ENCODE data around the gene UBE2E2.

The UBE2E2 gene

DNA sequence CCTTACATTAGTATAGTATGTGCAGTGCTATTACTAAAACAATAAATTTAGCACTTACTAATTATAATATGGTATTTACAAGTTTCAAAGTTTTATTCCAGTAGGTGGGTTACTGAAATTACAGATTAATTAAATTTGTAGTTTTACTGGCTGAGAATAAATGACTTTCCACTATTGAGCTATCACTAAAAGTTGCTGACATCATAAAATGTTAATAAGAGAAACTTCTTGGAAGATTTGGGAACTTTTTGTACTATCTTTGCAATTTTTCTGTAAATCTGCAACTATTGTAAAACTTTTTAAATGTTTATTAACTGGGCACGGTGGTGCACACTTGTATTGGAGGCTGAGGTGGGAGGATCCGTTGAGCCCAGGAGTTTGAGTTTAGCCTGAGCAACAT, 247.7 kb downstream of the UBE2E2 start:
- FAIRE-seq, result no peak

DNA sequence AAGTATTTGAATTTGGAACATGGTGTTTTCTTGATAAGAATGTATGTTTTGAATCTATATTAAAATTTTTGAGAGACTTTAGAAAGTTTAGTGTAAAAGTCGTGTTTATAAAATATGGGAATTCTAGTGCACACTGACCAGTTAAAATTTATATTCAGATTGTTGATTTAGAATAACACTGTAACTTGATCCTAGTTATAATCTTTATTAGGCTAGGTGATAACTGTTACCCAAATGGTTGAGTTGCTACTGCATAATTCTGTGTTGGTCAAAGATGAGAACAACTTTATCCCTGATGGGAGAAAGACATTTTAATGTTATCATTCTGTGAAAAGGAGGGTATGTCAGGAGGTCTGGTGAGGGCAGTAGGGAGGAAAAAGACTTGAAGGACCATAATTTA, 249.3 kb downstream of the UBE2E2 start:
- no peak for FAIRE-seq

DNA sequence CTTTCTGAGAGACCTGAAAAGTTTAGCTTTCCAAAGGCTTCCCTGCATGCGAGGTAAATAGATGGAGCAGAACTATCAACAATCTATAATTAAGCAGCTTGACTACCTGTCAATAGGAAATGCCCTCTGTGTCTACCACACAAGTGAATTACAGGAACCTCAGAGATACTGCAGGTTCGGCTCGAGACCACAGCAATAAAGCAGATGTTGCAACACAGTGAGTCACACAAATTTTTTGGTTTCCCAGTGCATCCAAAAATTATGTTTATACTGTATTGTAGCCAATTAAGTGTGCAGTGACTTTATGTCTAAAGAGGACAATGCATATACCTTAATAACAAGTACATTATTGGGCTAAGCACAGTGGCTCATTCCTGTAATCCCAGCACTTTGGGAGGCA, 252.0 kb downstream of the UBE2E2 start:
- no peak for FAIRE-seq

DNA sequence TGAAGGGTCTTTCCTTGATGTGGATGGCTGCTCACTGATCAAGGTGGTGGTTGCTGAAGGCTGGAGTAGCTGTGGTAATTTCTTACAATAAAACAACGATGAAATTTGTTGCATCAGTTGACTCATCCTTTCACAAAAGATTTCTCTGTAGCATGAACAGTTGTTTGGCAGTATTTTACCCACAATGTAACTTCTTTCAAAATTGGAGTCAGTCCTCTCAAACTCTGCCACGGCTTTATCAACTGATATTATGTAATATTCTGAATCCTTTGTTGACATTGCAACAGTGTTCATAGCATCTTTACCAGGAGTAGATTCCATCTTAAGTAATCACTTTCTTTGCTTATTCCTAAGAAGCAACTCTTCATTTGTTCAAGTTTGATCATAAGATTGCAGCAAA, 252.6 kb downstream of the UBE2E2 start:
- FAIRE-seq, result no peak

DNA sequence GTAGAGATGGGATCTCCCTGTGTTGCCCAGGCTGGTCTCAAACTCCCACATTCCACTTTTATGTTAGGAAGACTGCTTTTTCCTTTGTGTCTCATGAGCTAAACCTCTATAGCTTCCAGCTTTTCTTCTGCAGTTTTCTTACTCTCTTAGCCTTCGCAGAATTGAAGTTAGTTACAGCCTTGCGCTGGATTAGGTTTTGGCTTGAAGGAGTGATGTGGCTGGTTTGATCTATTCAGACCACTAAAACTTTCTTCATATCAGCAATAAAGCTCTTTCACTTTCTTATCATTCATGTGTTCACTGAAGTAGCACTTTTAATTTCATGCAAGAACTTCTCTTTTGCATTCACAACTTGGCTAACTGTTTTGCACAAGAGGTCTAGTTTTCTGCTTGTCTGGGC, 254.6 kb downstream of the UBE2E2 start:
- FAIRE-seq, result no peak

DNA sequence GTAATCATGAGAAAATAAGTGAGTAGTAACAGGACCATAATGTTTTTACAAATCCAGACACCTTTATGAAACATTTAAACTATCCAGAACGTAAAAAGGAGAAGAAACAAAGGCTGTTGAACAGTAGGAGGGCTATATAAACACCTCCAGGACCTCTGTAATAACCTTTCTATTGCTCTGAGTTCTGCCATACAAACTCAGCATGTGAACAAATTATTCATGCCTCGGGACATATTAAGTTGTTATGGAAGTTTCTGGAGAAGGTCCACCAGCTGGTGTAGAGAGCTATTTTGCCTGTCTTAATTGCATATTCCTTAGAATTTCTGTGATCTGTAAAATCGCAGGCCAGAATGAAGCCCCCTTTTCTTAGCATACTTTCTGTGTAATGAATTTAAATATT, 256.3 kb downstream of the UBE2E2 start:
- no peak for FAIRE-seq

DNA sequence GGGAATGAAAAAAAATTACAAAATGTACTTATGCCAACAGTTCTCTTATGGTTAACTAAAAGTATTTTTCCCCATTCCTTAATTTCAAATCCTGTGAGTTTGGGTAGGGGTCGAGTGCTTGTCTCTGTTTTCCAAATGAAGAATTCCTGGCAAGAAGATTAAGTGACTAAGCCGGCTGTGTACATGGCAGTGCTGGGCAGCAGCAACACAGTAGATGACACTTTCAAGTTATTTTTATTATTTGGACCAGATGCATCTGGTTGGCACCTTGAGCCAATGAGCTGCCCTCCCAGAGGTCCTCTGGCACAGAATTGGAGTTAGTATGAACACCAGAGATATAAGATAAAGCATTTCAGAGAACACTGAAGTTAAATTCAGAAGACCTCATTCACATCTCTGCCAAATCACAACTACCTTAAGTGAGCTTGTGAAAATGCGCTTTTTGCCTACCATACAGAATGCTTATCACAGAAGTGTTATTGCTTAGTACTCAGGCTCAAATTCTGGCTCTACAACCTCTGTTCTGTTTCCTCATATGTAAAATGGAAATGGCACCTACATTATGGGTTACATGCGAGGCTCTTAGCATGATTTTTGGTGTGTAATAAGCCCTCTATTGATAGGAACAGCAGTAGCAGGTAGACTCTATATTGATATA, 256.9 kb downstream of the UBE2E2 start:
- no peak for FAIRE-seq

DNA sequence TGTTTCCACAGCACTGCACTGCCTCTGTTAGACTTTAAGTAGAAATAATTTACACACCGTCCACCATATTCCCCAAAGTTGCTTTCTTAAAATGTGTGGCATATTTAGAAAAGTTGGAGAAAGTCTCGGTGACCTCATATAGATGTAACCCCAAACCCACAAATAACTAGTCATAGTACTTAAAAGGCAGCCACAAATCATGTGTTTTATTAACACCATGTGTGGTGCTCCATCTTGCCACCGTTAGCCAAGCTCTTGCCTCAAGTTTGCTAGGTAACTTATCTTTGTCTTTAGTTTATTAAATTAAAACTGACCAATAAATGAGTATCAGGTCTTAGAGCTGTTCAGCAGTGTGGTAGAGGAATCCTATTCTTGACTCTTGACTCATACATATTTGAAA, 257.9 kb downstream of the UBE2E2 start:
- no peak for FAIRE-seq

DNA sequence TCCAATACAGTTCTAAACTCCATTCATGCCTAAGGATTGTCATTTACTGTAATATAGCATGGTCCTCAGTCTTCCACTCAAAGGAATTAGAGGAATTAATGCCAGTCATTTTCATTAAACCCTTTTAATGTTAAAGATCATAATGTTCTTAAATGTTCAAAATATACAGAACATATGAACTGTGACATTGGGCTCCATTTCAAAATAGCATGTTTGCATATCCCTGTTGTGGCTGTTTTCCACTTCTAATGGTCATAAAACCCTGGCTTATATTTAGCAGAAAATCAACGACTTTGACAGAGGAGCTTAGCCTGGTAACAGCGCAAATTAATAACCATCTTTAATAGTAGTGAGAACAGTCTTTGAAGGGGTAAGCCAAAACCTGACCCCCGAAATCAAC, 260.7 kb downstream of the UBE2E2 start:
- no peak for FAIRE-seq

DNA sequence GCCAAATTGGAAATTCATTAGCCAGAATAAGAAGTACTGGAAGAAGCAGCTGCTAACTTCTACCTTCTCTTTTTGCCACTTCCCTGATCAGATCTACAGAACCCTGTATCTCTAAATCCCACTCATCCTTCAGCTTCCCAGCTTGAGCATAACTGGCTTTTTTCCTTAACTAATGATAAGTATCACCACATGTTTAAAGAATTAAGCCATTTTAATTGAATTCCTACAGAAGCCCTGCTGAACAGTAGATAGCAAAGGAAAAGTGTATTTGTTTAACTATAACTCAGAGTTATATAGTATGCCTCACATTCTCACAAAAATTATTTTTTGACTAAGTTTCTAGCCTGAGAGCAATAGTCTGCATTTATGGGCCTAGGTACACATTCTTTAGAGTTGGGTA, 262.4 kb downstream of the UBE2E2 start:
- FAIRE-seq, result no peak

DNA sequence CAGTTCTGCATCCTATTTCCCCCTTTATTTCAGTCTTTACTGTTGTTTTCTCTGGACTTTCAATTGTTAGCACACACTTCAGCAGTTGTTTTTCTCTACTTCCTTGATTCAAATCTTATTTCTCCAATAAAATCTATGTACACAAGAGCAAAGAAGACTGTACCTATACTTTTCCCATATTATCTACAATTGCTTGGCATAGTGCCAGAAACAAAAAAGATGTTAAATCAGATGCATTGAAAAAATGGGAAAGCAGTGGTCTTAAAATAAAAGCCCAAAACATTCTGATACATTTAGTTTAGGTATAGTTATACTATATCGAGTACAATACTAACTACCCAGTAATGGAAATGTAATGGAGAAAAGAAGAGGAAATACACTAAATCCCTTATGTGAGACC, 265.1 kb downstream of the UBE2E2 start:
- no peak for FAIRE-seq

DNA sequence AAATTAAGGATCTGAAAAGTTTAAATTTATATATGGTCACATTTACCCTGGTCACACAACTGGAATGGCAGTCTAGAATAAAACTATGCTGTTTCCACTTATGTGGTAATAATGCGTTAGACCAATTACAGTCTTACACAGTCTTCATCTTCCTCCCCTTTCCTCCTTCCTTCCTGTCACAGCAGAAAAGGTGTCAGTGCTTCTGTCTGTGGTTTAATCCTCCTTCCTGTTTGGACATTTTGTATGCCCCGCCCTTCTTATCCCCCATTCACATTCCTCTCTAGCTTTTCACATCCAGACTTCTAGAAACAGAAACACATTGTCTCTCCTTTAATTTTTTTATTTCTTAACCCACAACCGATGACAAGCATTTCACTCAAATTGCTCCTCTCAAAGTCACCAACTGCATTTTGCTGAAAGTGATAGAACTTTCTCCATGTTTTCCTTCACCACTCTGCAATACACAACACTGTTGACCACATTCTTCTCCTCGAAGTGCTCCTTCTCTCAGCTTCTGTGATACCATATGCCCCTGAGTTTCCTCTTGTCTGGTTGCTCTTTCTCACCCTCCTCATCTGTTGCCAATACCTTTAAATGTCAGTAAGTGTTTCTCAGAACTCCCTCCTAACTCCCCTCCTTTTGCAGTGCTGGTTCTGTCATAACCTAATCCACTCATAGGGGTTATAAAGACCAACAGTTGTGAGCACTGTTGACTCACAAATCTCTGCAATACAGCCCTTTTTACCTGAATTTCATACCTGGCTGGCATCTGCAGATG, 271.6 kb downstream of the UBE2E2 start:
- FAIRE-seq, result no peak

DNA sequence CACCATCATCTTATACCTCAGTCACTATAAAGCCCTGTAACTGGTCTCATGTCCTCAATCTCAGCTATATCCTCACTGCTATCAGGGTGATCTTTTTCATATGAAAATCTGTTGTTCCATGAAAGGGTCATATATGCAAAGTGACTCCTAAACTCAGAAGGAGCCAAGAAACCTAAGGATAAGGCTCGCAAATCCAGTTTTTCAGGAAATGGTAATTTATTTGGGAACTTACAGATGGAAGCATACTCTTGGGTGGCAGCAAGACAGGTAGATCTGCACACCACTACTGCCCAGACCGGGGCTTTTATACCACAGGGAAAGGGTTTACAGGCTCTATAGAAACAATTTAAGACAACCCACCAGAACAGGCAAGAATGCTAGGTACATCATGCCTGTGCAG, 272.3 kb downstream of the UBE2E2 start:
- FAIRE-seq, result no peak

DNA sequence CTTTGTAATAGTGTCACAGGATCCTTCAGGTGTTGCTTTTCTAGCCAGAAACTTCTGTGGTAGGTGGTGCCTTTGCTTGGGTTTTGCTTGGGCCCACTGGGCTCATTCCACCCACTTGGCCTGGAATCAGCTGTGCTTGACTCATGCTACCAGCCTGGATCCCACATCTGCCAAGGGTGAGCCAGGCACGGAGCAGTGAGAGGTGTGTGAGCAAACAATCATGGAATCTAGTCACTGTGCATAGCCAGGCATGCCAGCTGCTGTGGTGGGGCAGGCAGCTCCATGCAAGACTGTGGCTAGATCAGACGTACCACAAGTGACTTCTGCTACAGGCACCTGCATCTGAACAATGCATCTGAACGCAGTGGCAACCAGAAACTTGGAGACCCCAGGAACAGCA, 275.9 kb downstream of the UBE2E2 start:
- FAIRE-seq, result no peak

DNA sequence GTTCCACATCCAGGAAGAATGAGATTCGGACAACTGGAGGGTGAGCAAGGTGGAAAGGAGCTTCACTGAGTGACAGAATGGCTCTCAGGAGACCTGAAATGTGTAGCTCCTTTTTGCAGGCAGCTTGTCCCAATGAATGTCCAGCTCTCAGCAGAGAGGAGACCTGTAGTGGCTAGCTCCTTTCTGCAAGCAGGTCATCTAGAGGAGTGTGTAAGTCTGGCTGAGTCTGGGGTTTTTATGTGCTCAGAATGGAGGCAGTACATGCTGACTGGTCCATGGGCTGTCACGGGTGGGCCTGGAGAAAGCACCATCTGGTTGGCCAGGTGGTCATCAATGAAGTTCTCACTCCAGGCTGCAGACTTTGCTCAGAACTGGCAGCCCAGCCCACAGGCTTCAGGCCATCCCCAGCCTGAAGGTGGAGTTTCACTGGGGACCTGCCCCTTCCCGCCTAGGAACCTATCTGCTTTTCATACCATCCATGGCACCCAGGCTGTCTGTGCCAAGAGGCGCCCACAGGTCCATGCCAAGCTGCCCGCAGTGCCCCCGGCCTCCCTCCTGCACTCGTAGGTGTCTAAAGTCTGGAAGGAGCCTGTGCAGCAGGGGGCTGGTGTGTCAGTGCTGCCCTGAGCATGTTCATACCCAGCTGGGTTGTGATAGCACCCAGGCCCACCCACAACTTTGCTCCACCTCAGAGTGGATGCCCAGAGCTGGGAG, 276.6 kb downstream of the UBE2E2 start:
- no peak for FAIRE-seq

DNA sequence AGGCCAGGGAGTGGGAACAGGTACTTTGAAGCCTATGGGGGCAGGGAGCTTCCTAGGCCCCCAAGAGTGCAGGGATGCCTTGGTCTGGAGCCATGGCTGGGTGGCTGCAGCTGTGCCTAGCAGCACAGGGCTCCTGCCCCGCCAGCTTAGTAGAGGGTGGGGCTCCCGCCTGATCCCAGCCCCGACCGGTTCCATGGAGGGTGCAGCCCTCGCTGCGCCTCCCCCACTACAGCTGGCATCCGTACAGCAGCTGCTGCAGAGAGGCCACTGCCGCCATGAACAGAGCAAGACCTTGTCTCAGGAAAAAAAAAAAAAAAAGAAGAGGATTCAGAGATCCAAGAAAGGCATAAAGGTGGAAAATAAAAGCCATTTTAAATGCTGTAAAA, 277.2 kb downstream of the UBE2E2 start:
- no peak for FAIRE-seq

DNA sequence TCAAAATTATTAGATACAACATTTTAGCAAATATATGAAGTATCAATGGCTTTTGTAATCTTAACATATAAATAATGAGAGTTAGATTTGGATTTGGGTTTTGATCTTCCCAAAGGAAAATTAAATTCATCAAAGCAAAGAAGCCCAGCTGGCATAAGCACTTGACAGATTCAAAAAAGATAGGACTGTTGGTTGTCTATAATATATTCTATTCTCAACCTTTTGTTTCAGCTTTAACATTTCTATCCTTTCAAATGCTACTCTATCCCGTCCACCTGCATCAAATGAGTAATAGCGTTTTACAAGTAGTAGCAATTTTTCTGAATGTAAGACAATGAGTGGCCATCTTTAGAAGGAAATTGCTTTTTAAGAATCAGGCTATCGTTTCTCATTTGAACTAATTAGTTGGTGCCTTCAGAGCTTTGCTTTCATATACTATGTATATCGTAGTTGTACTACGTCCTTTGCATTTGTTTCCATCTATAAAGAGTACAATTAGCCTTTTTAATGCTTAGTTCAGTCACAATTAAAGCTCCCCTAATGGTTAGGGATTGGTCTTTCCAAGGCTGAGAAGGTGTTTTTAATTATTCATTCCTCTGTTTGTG, 278.0 kb downstream of the UBE2E2 start:
- FAIRE-seq, result no peak

DNA sequence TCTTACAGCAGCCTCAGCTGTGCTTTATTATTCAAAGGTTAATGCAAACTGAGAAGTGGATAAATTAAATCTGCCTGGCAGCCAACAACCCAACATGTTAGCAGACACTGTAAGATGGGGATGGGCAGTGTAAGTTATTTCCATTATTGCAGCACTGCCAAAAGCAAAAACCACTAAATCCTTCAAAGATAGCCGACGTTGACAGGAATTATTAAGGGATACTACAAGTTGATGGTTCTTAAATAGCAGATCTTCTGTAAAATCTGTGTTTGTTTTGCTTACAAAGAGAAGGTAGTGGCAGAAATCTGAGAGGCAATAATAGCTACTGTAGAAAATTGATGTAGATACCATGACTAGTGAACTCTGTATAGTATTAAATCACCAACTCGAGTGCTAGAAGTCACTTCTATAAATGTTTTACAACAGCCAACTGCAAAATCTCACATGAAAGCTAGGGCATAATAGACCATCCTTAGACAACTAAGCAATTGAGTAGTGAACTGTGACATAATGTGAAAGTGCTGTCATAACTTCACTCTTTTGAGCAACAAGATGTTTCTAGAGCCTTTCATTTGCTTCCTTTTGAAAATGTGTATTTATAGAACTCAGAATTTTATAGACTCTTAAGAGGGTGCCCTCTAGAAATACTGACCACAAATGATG, 278.6 kb downstream of the UBE2E2 start:
- FAIRE-seq, result no peak

DNA sequence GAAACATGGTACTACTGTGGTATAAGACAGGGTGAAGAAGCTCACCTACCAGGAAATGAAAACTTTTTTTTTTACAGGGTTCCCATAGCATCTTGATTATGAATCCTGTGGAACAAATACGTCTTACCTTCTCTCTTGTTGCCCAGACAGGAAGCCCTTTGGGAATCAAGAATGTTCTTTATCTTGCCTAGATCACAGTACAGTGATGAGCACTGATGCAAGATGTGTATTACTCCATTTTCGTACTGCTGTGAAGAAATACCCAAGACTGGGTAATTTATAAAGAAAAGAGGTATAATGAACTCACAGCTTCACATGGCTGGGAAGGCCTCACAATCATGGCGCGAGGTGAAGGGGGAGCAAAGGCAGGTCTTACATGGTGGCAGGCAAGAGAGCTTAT, 281.3 kb downstream of the UBE2E2 start:
- no peak for FAIRE-seq

DNA sequence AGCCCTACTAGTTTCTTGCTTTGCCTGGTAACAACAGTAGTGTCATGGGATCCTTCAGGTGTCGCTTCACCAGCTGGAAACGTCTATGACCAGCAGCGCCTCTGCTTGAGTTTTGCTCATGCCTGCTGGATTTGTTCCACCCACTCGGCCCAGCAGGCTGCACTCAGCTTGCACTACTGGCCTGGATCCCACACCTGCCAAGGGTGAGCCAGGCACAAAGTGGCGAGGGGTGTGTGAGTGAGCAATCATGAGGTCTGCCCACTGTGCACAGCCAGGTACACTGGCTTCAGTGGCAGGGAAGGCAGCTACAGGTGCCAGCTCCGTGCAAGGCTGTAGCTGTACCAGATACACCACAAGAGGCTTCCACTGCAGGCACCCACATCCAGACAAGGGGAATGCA, 282.8 kb downstream of the UBE2E2 start:
- FAIRE-seq, result no peak

DNA sequence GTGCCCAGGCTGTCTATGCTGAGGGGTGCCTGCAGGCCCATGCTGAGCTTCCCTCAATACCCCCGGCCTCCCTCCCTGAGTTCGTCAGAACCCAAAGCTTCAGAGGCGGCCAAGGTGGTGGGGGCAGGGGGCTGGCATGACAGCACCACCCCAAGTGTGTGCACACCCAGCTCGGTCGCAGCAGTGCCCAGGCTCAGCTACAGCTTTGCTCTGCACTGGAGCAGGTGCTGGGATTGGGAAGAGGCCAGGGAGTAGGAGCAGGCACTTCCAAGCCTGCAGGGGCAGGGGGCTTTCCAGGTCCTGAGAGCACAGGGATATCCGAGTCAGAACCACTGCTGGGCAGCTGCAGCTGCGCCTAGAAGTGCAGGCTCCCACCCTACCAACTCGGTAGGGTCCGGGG, 283.9 kb downstream of the UBE2E2 start:
- FAIRE-seq, result no peak

DNA sequence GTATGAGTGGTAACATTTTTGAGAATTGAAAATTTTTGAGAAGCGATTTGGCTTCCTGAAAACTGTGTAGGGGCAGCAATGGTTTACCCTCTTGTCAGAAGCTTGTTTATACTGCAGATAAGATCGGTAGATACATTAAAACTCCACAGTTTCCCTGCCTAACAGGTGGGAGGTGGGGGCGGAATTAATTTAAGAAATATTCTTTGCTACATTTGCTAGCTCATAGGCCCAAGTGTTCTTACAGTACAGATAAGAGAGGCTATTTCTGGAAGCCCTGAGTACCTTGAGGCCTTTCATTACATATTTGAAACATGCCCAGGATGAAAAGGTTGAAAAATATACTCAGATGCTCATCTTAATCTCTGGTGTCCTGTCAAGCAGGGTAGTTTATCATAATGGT, 285.5 kb downstream of the UBE2E2 start:
- no peak for FAIRE-seq
